ENCODE results near the gene NR3C2. TPM values are rescaled to one million over a fixed set of nuclear protein-coding genes. Genes with fewer than 3 reads are reported as not detected.

The NR3C2 gene
- polyA plus RNA-seq, 1 experiment: 0.14 TPM

DNA sequence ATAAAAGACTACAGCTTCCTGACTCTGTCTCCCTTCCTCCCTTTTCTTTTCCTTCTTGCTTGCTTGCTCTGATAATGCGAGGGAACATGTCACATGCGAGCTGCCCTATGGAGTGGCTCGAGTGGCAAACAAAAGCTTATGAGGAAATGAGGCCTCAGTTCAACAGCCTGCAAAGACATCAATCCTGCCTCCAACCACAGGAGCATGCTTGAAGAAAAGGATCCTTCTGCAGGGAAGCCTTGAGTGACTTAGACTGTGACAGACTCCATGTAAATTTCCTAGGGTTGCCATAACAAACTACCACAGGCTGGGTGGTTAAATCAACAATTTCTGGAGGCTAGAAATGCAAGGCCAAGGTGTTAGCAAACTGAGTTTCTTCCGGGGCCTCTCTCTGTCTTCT, 152.5 kb downstream of the NR3C2 start:
- CTCF ChIA-PET: no interaction called here
- TF ChIP-seq, protein P1, sequence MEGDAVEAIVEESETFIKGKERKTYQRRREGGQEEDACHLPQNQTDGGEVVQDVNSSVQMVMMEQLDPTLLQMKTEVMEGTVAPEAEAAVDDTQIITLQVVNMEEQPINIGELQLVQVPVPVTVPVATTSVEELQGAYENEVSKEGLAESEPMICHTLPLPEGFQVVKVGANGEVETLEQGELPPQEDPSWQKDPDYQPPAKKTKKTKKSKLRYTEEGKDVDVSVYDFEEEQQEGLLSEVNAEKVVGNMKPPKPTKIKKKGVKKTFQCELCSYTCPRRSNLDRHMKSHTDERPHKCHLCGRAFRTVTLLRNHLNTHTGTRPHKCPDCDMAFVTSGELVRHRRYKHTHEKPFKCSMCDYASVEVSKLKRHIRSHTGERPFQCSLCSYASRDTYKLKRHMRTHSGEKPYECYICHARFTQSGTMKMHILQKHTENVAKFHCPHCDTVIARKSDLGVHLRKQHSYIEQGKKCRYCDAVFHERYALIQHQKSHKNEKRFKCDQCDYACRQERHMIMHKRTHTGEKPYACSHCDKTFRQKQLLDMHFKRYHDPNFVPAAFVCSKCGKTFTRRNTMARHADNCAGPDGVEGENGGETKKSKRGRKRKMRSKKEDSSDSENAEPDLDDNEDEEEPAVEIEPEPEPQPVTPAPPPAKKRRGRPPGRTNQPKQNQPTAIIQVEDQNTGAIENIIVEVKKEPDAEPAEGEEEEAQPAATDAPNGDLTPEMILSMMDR (IDR thresholded peaks at IDR 0.05; ENCODE audit: low read depth, low read length): no peak
- no peak overlapping the region for H3K27ac ChIP-seq (ENCODE audit: low read depth, low read length)

GRCh38 chr4:148288448-148288847, 153.8 kb downstream of the NR3C2 start:
- DNase-seq (ENCODE audit: low read depth, low spot score): no peak
- H3K27ac ChIP-seq (ENCODE audit: low read depth, low read length): no peak overlapping the region
- TF ChIP-seq, protein P1 (IDR thresholded peaks at IDR 0.05; ENCODE audit: low read depth, low read length): no peak
- H3K27me3 ChIP-seq (ENCODE audit: control insufficient read depth, insufficient read depth, low read length): no peaks in the 10 kb centered on the region
- no peak overlapping the region for H3K4me3 ChIP-seq (ENCODE audit: low read depth, low read length)
- no peaks in the 10 kb centered on the region for H3K9me3 ChIP-seq (ENCODE audit: control insufficient read depth, insufficient read depth, low read length)
- ChIA-PET POLR2A (no interaction called here), CTCF (no interaction called here)

More for the DNA sequence above, 152.5 kb downstream of the NR3C2 start:
- no peaks in the 10 kb centered on the region for H3K27me3 ChIP-seq (ENCODE audit: control insufficient read depth, insufficient read depth, low read length)
- H3K9me3 ChIP-seq (ENCODE audit: control insufficient read depth, insufficient read depth, low read length): no peaks in the 10 kb centered on the region
- POLR2A ChIA-PET: no interaction called here
- DNase-seq (ENCODE audit: low read depth, low spot score): no peak
- H3K4me3 ChIP-seq (ENCODE audit: low read depth, low read length): no peak overlapping the region

- ChIA-PET CTCF (no interaction called here), POLR2A (no interaction called here)
Observed at GRCh38 chr4:148287111-148287510, 155.1 kb downstream of the NR3C2 start.

GRCh38 chr4:148286012-148286411, 156.2 kb downstream of the NR3C2 start:
- TF ChIP-seq, protein P1 (IDR thresholded peaks at IDR 0.05; ENCODE audit: low read depth, low read length): no peak
- Histone ChIP-seq H3K27ac (ENCODE audit: low read depth, low read length) (no peak overlapping the region), H3K4me3 (ENCODE audit: low read depth, low read length) (no peak overlapping the region), H3K9me3 (ENCODE audit: control insufficient read depth, insufficient read depth, low read length) (no peaks in the 10 kb centered on the region), H3K27me3 (ENCODE audit: control insufficient read depth, insufficient read depth, low read length) (no peaks in the 10 kb centered on the region)
- POLR2A ChIA-PET: no interaction called here
- CTCF ChIA-PET: no interaction called here
- DNase-seq (ENCODE audit: low read depth, low spot score): no peak

More at GRCh38 chr4:148287111-148287510, 155.1 kb downstream of the NR3C2 start:
- TF ChIP-seq, protein P1 (IDR thresholded peaks at IDR 0.05; ENCODE audit: low read depth, low read length): no peak
- Histone ChIP-seq H3K4me3 (ENCODE audit: low read depth, low read length) (no peak overlapping the region), H3K9me3 (ENCODE audit: control insufficient read depth, insufficient read depth, low read length) (no peaks in the 10 kb centered on the region), H3K27me3 (ENCODE audit: control insufficient read depth, insufficient read depth, low read length) (no peaks in the 10 kb centered on the region), H3K27ac (ENCODE audit: low read depth, low read length) (no peak overlapping the region)
- no peak for DNase-seq (ENCODE audit: low read depth, low spot score)

DNA sequence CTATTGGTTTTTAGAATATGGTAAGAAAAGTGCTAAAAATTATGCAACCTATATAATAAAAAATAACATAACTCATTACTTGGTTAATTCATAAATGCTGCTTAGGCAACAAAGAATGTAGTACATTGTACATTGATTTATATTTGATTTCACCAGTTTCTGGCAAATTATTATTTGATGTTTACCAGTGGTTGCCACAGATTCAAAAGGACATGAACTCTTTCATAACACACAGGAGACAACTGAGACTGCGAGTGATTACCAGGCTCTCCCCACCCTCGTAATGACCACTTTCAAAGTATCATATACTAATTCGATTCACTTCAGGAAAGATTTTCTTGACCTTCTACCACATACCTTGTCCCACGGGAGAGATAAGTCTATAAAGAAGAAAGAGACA, 158.5 kb downstream of the NR3C2 start:
- ChIA-PET POLR2A (no interaction called here), CTCF (no interaction called here)
- no peaks in the 10 kb centered on the region for H3K9me3 ChIP-seq (ENCODE audit: control insufficient read depth, insufficient read depth, low read length)
- H3K27ac ChIP-seq (ENCODE audit: low read depth, low read length): no peak overlapping the region
- no peak for DNase-seq (ENCODE audit: low read depth, low spot score)
- no peak overlapping the region for H3K4me3 ChIP-seq (ENCODE audit: low read depth, low read length)
- H3K27me3 ChIP-seq (ENCODE audit: control insufficient read depth, insufficient read depth, low read length): no peaks in the 10 kb centered on the region
- TF ChIP-seq, protein P1 (IDR thresholded peaks at IDR 0.05; ENCODE audit: low read depth, low read length): no peak

All from AG04450 (cell line).